Measurements from ENCODE around the gene TRIM42. TPM values are rescaled to one million over a fixed set of nuclear protein-coding genes. Genes with fewer than 3 reads are reported as not detected.

The TRIM42 gene
- total RNA-seq, 1 experiment from 2014 or later, result not detected

GRCh38 chr3:140709751-140710150 lies 31.9 kb downstream of the TRIM42 start:
- Histone ChIP-seq H3K27me3 (replicated peaks; ENCODE audit: insufficient read depth, low read depth, low read length, poor library complexity) (no peaks in the 10 kb centered on the region), H3K4me3 (ENCODE audit: low read depth, low read length, poor library complexity, severe bottlenecking) (no peak overlapping the region), H3K4me1 (ENCODE audit: insufficient read depth, low read length, poor library complexity, severe bottlenecking) (no peaks in the 10 kb centered on the region), H3K36me3 (ENCODE audit: insufficient read depth, low read length, poor library complexity, severe bottlenecking) (no peaks in the 10 kb centered on the region), H3K27ac (ENCODE audit: low read depth, low read length, poor library complexity, severe bottlenecking) (no peak overlapping the region), H3K9me3 (ENCODE audit: low read depth, low read length, poor library complexity, severe bottlenecking) (no peaks in the 10 kb centered on the region)
- intact Hi-C loops (cut with micrococcal nuclease; ENCODE audit: unreplicated experiment), result no loop called here
- TF ChIP-seq EZH2 (IDR thresholded peaks at IDR 0.05; ENCODE audit: borderline replicate concordance, low read depth, low read length, poor library complexity, severe bottlenecking) (no peak), CTCF (conservative IDR thresholded peaks at IDR 0.05; ENCODE audit: low read depth, low read length) (no peak)
- POLR2A ChIA-PET (ENCODE audit: low non-redundant PET), result no interaction called here
- CTCF ChIA-PET, result no interaction called here
- no peak for DNase-seq (ENCODE audit: low spot score)
- no TSS peak for BruUV-seq (replicated peaks)

GRCh38 chr3:140710711-140711389 lies 33.0 kb downstream of the TRIM42 start:
- no peaks in the 10 kb centered on the region for H3K4me1 ChIP-seq (ENCODE audit: insufficient read depth, low read length, poor library complexity, severe bottlenecking)
- no TSS peak for BruUV-seq (replicated peaks)
- intact Hi-C loops (cut with micrococcal nuclease; ENCODE audit: unreplicated experiment), result no loop called here
- no peaks in the 10 kb centered on the region for H3K36me3 ChIP-seq (ENCODE audit: insufficient read depth, low read length, poor library complexity, severe bottlenecking)
- TF ChIP-seq CTCF (conservative IDR thresholded peaks at IDR 0.05; ENCODE audit: low read depth, low read length) (no peak), EZH2 (IDR thresholded peaks at IDR 0.05; ENCODE audit: borderline replicate concordance, low read depth, low read length, poor library complexity, severe bottlenecking) (no peak)
- DNase-seq (ENCODE audit: low spot score), result no peak
- POLR2A ChIA-PET (ENCODE audit: low non-redundant PET), result no interaction called here
- H3K27ac ChIP-seq (ENCODE audit: low read depth, low read length, poor library complexity, severe bottlenecking), result no peak overlapping the region
- H3K9me3 ChIP-seq (ENCODE audit: low read depth, low read length, poor library complexity, severe bottlenecking), result no peaks in the 10 kb centered on the region
- CTCF ChIA-PET, result no interaction called here
- no peaks in the 10 kb centered on the region for H3K27me3 ChIP-seq (replicated peaks; ENCODE audit: insufficient read depth, low read depth, low read length, poor library complexity)
- no peak overlapping the region for H3K4me3 ChIP-seq (ENCODE audit: low read depth, low read length, poor library complexity, severe bottlenecking)

GRCh38 chr3:140711390-140712035 lies 33.6 kb downstream of the TRIM42 start:
- ChIA-PET CTCF (no interaction called here), POLR2A (ENCODE audit: low non-redundant PET) (no interaction called here)
- Histone ChIP-seq H3K36me3 (ENCODE audit: insufficient read depth, low read length, poor library complexity, severe bottlenecking) (no peaks in the 10 kb centered on the region), H3K4me1 (ENCODE audit: insufficient read depth, low read length, poor library complexity, severe bottlenecking) (peaks cover 3% of the 10 kb centered on the region), H3K27me3 (replicated peaks; ENCODE audit: insufficient read depth, low read depth, low read length, poor library complexity) (no peaks in the 10 kb centered on the region), H3K9me3 (ENCODE audit: low read depth, low read length, poor library complexity, severe bottlenecking) (no peaks in the 10 kb centered on the region), H3K4me3 (ENCODE audit: low read depth, low read length, poor library complexity, severe bottlenecking) (no peak overlapping the region), H3K27ac (ENCODE audit: low read depth, low read length, poor library complexity, severe bottlenecking) (no peak overlapping the region)
- no TSS peak for BruUV-seq (replicated peaks)
- TF ChIP-seq CTCF (conservative IDR thresholded peaks at IDR 0.05; ENCODE audit: low read depth, low read length) (no peak), EZH2 (IDR thresholded peaks at IDR 0.05; ENCODE audit: borderline replicate concordance, low read depth, low read length, poor library complexity, severe bottlenecking) (no peak)
- intact Hi-C loops (cut with micrococcal nuclease; ENCODE audit: unreplicated experiment), result no loop called here
- DNase-seq (ENCODE audit: low spot score), result no peak

Data from A673 (cell line).